HG02943 (cell line): ENCODE results near the gene GNB1L.

ENCODE experiments used
- ATAC-seq: cut with Tn5 transposase; IDR thresholded peaks from one replicate; pipeline ENCODE4 v1.9.1; 2021; ENCODE audit warnings: mild to moderate bottlenecking, low read depth, moderate library complexity; ENCODE audit not compliant: unreplicated experiment

The GNB1L gene

DNA sequence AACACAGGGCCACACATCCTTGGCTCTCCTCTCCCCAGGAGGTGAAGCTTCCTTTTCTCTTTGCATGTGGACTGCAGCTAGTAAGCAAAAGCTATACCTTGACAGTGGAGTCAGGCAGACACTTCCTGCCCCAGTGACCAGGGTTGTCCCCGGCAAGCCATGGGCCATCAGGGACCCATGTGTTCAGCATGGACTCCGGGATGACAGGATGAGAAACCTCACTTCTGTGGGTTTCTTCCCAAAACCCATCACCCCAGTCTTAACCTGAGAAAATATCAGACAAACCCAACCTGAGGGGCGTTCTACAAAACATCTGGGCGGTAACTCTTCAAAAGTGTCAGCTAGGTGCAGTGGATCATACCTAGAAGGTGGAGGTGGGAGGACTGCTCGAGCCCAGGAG, 40.2 kb downstream of the GNB1L start:
- ATAC-seq = no peak

DNA sequence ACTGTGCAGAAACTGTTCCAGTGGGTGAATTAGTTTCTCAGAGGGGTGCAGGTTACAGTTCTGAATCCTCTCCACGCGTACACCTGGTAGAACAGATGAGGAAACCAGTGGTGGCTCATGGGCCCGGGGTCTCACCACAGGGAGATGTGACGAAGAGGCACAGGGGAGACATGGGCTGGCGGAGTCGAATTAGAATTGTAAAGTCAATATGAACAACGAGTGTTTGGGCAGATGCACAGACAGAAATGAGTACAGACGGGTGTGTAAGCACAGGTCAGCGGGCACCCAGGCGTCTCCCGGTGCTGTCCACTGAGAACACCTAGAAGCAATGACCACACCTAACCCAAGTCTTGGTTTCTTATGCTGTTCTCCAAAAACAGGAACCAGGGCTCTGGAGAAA, 41.8 kb downstream of the GNB1L start:
- no peak for ATAC-seq

DNA sequence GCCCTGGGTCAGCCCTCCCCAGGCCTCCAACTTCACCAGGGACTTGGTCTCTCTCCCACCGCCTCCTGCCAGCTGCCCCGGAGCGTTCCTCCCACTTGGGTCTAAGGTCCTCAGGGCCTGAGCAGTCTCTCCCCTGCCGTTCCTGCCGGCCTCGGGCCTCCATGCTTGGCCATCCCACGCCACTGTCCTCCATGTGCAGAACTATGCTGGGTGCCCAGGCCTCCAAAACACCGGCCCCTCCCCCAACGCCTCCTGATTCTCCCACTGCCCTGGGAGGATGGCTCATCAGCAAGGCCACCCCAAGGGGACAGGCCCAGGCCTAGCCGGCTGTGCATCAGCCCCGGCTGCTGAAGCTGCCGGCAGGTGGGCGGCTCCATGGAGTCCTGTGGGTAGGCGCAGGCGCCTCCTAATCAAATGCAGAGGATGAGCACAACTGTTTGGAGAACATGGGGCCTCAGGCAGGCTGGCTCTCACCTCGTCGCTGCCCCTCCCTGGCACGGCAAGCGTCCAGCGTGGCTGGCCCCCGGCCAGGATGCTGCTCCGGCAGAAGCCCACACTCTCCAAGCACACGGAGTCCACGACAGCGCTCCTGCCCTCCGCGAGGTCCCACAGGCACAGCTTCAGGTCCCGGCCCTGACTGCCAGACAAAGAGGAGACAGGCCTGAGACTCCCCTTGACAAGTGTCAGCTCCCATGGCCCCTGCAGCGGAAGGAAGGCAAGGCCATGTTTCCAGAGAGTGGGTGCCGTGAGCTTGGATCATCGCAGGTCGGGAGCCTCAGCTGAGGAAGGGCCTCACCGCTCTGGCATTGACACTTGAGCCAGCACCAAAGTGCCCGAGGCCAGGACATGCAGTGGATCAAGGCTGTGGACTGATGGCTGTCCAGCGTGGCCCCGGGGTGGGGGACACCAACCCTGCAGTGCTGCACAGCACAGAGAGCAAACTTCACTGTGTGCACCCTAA, 42.6 kb downstream of the GNB1L start:
- no peak for ATAC-seq

DNA sequence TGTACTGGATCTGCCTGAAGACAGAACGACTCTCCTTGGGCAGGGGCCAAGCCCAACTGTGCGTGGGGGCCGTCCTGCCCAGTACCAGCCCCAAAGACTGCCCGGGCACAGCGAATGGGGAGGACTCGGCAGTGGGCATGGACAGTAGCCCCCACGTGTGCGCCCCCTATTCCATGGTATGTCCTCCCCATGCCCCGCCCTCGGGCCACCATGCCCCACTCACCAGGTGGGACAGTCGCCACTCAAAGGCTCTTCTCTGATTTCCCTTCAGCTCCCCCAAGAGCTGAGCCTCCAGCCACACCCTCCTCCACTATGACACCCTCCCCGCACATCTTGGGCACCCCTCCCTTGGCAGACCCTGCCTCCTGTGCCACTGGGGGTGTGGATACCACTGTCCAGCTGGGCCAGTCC, 43.5 kb downstream of the GNB1L start:
- ATAC-seq = no peak

DNA sequence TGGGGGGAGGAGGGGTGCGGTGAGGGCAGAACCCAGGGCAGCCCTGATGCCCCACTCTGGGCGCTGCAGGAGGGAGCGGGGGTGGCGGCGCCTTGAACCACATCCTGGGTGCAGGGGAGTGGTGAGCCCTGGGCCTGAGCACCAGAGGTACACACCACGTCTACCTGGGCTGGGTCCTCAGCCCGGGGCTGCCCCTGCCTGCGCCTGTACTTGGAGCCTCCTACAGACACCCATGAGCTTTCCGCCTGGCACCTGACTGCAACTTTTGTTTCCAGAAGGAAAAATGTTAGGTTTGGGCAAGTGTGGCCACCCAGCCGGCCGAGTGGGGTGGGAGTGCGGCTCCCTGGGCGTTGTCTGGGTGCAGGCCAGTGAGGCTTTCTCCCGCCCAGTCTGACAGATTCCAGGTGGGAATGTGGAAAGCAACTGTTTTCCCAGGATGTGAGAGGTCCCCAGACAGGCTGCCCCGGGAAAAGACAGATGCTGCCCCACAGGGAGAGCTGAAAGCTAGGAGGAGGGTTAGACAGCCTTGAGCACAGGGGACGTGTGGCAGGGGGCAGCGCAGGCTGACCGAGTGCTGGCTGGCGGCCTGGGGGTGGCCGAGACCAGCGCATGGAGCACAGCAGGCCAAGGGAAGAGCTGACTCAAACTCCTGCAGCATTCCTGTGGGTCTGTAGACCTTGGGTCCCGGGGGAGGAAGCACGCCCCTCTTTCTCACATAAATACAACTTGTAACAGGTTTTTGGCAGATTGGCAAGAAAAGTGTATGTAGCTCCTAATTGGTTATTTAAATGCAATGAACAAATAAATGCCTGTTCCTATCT, 44.1 kb downstream of the GNB1L start:
- ATAC-seq = no peak

DNA sequence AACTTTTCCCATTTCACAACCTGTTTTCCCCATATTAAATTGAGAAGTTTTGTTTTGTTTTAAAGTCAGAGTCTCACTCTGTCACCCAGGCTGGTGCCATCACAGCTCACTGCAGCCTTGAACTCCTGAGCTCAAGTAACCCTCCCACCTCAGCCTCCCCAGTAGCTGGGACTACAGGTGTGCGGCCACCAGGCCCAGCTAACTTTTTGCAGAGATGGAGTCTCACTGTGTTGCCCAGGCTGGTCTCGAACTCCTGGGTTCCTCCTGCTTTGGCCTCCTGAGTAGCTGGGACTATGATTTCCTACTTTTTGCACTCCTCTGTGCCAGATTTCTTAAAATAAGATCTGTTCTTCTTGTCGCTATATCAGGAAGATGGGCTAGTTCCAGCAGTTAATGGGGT, 44.9 kb downstream of the GNB1L start:
- no peak for ATAC-seq

DNA sequence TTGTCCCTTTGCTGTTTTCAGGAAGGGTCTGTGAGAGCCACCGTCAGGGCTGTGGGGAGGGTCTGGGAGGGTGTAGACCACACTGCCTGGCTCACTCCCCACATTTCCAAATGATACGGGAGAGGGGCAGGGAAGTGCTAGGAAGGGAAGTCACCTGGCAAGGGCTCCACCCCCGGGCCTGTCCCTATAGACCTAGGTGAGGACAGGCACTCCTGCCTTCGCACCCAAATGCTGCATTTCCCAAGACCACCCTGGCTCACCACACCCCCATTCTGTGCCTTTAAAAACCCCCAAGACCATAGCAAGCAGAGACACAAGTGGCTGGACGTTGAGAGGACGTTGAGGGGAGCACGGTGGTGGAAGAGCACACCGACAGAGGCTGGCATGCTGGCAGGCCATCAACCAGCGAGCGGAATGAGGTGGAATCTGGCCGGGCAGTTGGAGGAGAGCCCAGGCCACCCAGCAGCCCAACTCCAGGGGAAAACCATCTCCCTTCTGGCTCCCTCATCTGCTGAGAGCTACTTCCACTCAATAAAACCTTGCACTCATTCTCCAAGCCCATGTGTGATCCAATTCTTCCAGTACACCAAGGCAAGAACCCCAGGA, 45.7 kb downstream of the GNB1L start:
- no peak for ATAC-seq

DNA sequence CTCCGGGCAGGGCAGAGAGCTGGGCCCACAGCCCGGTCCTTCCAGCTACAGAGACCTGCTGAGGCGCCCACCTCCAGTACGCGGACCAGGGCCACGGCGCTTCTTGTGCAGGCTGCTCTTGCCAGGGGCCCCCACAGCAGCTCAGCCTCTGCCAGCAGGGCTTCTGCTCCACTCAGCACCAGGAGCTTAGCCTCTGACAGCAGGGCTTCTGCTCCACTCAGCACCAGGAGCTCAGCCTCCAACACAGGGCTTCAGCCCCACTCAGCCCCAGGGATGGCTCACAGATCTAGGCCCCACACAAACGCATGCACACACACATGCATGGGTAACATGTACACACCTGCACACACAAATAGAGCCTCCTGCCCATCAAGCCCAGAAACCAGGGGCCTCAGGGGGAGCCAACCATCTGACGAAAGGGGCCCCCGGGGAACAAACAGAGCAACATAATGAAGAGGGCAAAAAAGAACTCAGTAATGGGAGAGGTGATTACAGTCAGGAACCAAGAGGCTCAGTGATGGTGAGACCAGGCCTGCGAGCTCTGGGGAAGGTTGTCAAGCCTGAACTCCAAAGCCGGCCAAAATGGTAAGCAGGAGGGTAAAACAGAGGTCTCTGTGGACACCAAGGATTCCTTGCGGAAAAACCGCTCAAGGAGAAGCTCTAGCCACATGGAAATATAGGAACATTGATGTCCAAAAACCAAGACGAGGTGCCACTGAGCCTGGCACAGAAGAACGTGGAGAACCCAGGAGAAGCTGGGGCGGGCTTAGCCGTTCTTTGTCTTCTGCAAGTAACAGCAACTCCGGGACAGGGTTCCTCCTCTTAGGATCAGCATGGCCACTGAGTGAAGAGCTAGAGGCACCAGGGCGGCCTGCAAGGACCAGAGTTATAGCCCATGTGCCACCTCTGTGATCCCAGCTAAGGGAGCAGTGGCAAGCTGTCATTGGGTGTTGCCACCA, 46.5 kb downstream of the GNB1L start:
- no peak for ATAC-seq

DNA sequence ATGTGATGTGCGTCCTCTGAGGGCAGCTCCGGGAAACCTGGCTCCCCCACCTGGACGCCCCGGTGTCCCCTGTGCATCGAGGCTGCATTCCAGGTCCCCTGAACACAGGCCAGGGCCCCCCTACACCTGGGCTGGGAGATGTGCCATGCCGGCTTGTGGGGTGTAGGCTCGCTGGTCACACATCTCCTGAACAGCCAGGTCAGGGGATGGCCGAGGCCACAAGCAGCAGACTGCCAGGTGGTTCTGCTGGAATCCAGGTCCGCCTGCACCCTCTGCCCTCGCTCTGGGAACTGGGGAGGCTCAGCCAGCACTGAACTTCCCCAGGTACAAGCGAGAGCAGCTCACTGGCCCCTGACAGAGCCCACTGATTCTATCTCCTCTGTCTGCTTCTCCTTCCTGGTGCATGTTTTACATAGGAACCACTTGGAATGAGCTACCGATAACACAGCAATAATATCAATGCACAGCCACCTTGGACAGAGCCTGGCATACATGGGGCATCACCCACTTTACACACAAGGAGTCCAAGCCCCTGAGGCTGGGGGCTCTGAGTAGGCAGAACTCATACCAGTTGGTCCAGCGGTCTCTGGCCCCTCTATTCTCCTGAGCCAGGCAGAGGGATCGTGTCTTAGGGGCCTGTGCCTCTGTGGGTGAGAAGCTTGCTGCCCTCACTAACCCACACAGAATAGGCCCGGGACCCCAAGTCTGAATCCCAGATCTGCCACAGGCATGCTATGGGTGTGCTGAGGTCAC, 47.3 kb downstream of the GNB1L start:
- no peak for ATAC-seq

DNA sequence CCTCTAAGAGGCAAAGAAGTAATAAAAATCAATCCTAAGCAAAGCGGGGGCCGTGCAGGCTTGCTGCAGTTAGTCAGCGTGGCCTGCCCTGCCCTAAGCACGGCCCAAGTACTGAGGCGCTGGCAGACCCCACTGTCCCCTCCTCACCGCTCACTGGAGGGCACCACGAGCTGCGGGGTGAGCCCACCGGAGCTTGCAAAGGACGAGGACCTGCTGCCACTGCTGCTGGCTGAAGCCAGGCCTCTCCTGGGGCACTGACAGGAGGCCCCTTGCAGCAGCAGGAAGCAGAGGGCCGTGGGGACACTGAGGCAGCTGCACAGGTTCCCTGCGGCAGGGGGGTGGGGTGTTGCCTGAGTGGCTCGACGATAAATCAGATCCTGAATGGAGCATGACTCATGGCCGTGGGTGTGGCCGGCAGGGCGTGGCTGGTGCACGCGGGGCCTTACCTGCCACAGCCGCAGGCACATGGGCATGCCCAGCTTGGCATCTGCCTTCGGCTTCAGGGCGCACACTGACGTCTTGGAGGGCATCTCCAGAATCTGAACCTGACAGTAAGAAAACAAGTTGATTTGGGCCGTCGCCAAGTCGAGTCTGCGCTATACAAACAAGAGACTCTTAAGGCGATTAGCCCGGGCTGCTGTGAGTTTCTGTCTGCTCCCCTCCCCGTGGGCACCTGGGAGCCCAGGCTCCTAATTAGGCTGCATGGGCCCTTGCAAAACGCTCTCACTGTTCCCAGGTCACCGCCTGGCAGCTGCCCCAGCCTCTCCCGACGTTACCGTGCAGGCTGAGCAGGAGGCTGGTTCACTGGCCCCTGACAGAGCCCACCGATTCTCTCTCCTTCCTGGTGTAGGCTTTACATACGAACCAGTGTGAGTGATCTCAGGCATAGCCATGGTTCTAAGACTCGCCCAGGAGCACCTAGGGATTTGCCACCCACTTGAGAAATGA, 48.2 kb downstream of the GNB1L start:
- no peak for ATAC-seq

DNA sequence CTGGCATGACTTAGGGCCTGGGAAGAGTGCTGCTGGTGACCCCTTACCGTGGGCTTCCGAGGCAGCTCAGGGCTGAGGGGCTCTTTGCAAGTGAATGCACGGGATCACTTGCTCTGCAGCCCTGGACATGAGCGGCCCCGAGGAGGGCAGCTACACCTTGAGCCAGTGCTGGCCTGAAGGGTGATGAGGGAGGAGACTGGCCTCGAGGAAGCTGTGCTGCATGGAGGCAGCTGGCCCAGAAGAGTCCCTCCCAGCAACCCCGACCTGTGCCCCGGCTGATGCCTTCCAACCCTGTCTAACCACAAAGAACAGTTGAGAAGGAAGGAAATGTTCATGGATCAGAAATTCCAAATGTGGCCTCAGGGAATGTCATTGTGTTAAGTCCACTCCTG, 48.9 kb downstream of the GNB1L start:
- ATAC-seq = no peak

DNA sequence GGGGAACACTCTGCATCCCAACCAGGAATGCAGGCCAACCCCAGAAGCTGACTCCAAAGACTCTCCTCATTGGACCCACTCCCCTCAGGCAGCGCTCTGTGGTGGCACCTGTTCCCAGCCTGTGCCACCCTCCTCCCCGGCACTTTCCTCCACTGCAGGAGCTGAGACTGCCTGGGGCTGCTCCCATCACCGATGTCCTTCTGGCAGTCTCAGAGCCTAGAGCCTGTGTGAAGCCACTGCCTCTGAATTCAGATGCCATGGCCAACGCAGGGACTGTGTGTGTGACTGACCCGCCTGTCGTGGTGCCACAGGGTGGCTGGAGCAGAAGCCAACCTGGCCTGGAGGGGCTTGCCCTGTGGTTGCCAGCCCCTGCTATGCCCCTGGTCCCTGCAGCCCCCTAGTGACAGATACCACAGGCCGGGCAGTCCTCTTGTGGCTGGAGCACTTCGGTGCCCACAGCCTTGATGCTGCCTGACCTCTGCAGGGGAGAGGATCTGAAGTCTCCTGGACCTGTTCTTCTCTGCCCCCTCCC, 50.9 kb downstream of the GNB1L start:
- ATAC-seq = no peak

DNA sequence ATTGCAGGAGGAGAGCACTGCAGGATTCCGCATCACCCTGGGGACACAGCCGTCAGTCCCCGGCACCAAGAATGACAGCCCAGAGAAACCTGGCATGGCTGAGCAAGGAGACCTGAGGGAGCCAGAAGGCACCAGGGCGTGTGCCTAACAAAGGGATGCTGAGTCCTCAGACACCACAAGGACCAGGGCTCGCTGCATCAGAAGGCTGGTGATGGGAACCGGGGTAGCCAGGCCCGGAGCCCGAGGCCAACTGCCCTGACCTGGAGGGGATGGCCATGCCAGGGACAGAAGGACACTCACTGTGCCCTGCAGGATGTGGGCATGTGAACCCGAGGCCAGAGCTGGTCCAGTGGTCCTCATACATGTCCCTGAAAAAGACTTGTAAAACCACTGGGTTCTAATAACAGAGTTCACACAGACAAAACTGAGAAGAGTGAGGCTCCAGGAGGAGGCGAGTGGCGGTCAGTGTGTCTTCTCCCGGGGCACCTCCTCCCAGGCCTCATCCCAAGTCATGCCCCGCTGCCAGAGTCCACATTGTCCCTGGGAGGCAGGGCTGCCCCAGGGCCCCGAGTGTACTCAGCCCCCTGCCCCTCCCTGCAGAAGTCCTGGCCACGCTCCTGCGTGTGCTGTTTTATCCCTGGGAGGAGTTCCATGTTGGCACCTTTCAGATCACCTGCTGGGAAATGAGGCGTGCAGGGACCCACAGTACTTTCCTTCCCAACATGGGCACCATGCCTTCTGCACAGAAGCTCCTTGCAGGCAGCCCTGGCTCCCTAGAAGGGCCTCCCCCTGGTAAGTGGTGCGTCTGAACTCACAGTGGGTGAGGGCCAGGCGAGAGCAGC, 51.6 kb downstream of the GNB1L start:
- no peak for ATAC-seq

DNA sequence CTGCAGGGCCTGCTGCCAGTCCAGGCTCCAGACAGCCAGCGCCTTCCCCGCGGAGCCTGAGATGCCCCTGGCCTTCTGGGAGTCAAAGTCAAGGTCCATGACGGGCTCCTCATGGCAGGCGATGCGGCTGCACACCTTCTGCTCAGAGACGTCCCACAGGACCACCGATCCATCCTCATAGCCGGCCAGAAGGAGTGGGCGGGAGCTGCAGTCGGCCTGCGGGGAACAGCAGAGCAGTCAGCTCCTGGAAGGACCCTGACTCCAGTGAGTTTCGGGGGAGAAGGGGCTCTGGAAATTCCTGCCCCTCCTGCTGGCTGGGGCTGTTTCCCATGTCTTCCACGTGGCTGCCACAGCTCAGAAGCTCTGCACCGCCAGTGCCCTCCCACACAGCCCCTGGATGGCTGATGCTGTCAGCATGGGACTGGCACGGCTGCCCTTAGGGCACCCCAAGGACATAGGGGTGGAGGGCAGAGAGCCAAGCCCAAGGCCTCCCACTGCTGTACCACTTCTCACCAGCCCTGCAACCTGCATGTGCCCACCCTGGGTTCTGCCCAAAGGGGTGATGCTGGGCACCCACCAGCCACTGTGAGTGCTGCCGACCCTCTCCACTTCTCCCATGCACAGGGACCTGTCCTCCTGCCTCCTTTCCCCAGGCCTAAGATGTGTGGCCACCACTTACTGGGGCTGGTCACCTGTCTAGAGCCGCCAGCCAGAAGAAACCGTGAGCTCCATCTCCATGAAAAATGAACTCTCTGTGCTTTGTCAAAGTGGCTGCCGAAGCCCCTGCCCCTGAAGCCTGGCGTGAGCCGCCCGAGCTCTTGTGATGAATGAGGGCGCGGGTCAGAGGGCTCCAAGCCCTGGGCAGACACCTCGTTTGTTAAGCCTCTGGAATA, 52.4 kb downstream of the GNB1L start:
- no peak for ATAC-seq

DNA sequence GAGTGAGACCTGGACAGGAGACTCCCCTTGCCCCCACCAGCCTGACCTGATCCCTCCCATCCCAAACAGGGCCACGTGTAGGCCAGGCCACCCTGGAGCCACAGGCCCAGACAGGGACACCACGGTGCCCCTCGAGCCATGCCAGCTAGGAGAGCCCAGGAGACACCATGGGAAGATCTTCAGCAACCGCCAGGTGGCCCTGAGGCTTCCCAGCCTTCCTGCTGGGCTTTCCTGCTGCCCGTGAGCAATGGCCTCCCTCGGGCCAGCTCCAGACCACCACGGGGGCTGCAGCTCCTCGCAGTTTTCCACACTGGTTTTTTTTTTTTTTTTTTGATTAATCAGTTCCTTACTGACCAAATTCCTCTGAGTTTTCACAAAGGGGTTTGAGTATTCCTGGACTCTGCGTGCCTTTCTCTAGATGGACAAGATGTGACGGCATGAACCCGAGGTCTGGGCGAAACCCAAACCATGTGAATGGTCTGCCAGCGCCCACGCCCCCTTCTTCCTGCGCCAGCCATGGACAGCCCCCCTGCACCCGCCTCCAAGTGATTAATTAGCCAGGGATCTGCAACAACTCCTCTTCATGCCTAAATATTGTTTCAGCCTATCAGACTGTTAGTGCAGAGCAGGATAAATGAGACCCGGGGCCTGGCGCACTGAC, 53.2 kb downstream of the GNB1L start:
- ATAC-seq = no peak
